NCI-H2107 (cell line): Measurements from ENCODE around the gene SIGLEC8.
A peak's percentile ranks its signal among the peaks of the same experiment; 100 is the strongest.
"Not testable (repeated sequence)": the region's sequence is repeated elsewhere in the genome, so short reads cannot be mapped to it uniquely, and the experiment has no call there.

Experiments used
- DNase-seq: peaks from one replicate; lab custom pipeline; 2025; lab: John Stamatoyannopoulos, UW

The SIGLEC8 gene

GRCh38 chr19:51473009-51473707 is 14.9 kb upstream of the SIGLEC8 start:
- DNase-seq: peak; percentile 52

GRCh38 chr19:51472607-51473006 is 14.4 kb upstream of the SIGLEC8 start:
- DNase-seq: no peak

DNA sequence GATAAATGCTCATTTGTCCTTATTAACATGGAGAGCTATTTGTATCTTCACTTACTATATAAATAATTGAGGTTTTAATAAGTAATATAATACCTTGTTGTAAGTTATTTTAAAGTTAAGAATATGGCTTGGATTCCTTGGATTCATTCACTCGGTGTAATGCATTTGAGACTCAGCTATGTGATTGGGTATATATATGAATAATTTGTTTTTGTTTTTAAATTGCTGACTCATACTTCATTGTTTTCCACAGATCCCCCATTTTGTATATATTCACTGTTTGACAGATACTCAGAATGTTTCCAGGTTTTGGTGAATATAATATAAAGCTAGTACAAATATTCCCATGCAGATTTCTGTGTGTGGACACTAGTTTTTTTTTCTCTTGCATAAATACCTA is 13.3 kb upstream of the SIGLEC8 start:
- no peak for DNase-seq

- no peak for DNase-seq
Measured at GRCh38 chr19:51470966-51471365, 12.7 kb upstream of the SIGLEC8 start.

- no peak for DNase-seq
Measured at GRCh38 chr19:51469629-51470028, 11.4 kb upstream of the SIGLEC8 start.

- no peak for DNase-seq
Measured at GRCh38 chr19:51469162-51469561, 10.9 kb upstream of the SIGLEC8 start.

DNA sequence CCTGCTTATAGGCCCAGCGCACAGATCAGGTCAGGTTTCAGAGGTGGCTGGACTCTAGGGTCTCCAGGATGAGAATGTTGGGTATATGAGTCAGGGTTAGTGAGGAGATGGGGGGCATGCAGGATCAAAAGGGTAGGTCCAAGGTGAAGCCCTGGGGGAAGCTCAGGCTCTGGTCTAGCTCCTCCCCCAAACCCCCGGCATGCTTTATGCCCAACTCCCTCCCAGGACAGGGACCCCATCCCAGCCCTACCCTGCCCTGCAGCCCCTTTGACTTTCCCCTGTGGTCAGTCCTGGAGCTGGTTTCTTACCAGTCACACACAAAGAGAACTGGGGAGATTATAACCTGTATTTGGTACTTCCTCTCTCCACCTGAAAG is 10.3 kb upstream of the SIGLEC8 start:
- DNase-seq: no peak

- DNase-seq: no peak
Measured at GRCh38 chr19:51467864-51468544, 9.8 kb upstream of the SIGLEC8 start.

DNA sequence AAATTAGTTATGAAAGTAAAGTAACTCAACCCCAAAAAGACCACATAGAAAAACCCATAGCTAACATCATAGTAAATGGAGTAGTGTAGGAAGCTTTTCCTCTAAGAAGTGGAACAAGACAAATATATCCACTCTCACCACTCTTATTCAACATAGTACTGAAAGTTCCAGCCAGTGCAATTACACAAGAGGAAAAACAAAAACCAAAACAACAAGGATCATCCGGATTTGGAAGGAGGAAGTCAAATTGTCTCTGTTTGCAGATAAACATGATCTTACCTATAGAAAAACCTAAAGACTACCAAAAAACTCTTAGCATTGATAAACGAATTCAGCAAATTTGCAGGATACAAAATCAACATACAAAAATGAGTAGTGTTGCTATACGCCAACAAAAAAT is 8.5 kb upstream of the SIGLEC8 start:
- DNase-seq: no peak

DNA sequence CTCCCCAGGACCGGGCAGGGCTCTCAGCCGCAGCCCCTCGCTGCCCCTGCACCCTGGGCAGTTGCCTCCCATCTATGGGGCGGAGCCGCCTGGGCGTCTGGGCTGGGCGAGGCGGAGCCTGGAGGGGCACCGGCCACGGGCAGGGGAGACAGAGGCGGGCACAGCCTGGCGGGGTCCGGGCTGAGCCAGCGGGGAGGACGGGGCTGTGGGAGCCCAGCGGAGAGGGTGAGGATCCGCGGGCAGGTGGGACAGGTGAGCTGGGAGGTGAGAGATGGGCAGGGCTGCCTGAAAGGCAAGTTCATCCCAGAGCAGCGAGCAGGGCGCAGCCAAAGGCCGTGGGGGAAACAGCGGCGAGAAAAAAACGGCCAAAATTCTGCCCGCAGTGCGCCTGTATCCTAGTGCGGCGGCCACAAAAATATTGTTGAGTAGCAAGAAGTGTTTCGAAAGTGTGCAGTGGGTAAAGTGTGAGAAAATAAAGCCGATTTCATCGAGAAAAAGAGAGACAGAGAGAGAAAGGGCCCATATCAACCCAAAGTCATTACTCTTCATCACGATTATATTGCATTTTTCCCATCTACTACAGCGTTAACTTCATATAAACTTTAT is 5.8 kb upstream of the SIGLEC8 start:
- DNase-seq: not testable (repeated sequence)

DNA sequence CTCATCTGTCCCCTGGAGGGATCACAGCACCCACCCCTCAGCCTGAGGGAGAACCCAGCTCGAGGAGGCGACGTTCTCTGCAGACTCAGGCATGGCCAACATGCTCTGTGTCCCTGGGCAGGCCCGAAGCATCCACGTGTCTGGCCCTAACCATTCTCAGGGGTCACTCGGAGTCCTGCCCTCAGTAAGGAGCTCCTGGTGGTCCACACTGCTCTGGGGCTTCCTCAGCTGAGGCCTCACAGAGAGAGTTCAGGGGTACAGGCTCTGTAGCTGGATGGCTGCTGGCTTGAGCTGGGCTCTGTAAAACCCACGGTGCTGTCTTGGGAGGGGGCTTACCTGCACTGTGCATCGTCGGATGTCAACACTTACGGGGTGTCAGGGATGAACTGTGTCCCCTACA is 4.4 kb upstream of the SIGLEC8 start:
- DNase-seq: no peak

GRCh38 chr19:51462276-51462675 is 4.0 kb upstream of the SIGLEC8 start:
- DNase-seq: no peak

- no peak for DNase-seq
Measured at GRCh38 chr19:51461723-51462161, 3.5 kb upstream of the SIGLEC8 start.

DNA sequence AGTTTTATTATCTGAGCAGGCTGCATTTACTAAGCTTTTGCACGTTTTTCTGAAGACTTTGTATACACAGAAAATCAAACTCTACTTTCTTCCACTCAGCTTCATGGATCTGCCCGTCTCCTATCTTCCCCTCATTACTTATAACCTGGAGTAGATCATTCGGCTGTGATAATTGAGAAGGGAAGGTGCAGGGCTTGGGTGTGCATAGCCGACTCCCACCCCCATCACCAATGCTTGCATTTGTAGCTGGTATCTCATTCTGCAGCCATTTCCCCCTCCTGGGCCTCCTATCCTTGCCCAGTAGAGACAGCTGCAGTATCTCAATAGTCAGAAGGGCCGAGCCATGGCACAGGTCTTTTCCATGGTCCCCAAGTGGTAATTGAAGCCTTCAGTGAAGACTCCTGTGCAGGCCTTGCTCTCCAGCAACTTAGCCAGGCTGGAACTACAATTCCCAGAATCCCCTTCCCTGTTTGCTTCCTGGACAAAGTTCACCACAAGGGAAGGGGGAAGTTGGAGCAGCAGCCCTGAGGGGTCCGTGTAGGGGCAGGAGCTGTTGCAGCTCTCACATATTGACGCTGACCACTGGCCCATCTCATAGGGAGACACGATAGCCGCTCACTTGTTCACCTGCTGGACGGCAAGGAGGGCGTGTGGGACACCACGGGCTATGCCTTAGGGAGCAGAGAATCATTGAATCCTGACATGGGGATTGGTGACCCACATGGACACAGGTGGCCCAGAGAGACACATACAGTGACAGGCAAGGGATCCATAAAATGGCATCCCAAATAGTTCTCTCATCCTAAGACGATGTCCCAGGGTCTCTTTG is 2.1 kb upstream of the SIGLEC8 start:
- no peak for DNase-seq

- DNase-seq: no peak
Measured at GRCh38 chr19:51458899-51459505, 748 bp upstream of the SIGLEC8 start.

GRCh38 chr19:51457351-51458013 is 772 bp downstream of the SIGLEC8 start:
- DNase-seq: no peak

DNA sequence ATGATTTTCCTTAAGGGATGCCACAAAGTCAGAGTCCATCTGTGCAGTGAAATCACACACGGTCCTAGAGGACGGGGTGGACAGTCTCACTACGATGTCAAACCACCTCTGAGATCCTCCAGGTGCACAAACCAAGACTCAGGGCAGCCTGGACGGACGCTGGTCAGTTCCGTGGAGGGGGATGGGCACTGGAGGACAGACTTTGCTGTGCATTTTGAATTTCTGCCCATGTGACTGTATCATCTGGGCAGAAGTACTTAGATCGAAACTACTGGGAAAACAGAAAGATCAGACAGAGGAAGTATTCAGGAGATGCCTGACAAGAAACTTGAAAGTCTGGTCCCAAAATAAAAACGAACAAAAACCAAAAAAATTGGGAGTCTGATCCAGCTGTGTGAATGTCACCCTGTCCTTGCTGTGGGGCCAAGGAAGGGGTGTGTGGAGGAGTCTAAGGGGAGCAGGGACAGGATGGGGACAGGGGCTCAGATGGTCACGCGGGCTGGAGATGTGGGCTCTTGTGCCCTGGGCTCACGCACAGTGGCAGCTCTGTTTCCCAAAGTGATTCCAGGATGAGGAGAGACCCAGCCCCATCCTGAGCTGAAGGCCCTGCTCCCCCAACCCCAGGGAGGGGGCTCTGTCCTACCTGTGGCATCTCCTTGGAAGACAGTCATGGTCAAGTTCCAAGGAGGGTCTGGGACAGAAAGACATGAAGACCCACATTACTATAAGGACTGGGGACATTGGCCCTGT is 1.5 kb downstream of the SIGLEC8 start:
- DNase-seq: no peak

- no peak for DNase-seq
Measured at GRCh38 chr19:51450730-51451307, 7.4 kb downstream of the SIGLEC8 start.

DNA sequence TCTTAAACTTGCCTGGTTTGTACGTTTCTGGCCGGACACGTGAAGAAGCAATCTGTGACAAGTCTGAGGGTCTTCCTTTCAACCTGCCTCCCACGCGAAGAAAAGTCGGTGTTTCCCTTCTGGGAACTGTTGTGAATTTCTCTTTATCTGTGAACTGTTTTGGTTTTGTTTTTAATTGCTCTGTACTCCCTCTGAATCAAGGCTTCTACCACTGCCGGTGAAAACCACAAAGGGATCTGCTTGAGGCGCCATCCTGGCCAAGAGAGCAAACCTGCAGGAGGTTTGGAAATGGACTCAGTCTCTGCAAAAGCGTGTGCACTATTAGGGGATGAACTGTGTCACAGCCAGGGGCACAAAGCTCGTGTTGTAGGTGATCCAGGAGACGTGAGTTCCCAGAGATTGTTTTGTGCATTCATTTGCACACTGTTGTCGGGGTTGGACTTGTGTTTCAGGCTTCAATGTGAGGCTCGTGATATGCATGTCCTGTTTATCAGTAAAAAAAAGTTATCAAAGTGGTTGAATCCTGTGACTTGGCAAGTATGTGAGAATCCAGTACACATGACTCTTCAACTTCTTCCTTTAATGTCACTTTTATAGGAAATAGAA is 9.7 kb downstream of the SIGLEC8 start:
- no peak for DNase-seq

- DNase-seq: no peak
Measured at GRCh38 chr19:51448011-51448410, 10.2 kb downstream of the SIGLEC8 start.
